Choroid plexus epithelial cell (primary cell): Measurements from ENCODE around the gene SMOC2.

Experiments used
- DNase-seq: peaks from one replicate; pipeline ENCODE4 v3.0.0-alpha.2; 2010; ENCODE audit warnings: low read depth
- H3K4me3 ChIP-seq: 2 replicates; pipeline ENCODE4 v1.5.1; 2011; ENCODE audit warnings: low read depth, mild to moderate bottlenecking, control low read depth, low read length, moderate library complexity
- TF ChIP-seq, protein P1 (sequence below): conservative IDR thresholded peaks from 2 replicates; pipeline ENCODE4 v1.5.1; 2011; ENCODE audit warnings: low read depth, mild to moderate bottlenecking, control low read depth, inconsistent platforms, low read length, moderate library complexity

The SMOC2 gene

DNA sequence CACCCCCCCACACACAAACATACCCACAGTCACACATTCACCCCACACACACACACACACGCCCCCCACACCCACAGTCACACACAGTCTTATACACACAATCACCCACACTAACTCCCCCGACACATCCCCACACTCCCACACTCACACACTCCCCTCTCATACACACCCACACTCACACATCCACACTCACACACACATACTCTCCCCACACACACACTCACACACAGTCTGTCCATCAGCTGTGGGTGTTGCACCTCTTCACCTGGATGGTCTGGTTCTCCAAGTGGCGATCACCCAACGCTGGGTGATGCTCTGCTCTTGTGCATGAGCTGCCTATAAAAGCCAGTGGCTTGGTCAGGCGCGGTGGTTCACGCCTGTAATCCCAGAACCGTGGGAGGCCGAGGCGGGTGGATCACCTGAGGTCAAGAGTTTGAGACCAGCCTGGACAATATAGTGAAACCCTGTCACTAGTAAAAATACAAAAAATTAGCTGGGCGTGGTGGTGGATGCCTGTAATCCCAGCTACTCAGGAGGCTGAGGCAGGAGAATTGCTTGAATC, 158.9 kb downstream of the SMOC2 start:
- H3K4me3 ChIP-seq: no peak overlapping the region
- TF ChIP-seq, protein P1, sequence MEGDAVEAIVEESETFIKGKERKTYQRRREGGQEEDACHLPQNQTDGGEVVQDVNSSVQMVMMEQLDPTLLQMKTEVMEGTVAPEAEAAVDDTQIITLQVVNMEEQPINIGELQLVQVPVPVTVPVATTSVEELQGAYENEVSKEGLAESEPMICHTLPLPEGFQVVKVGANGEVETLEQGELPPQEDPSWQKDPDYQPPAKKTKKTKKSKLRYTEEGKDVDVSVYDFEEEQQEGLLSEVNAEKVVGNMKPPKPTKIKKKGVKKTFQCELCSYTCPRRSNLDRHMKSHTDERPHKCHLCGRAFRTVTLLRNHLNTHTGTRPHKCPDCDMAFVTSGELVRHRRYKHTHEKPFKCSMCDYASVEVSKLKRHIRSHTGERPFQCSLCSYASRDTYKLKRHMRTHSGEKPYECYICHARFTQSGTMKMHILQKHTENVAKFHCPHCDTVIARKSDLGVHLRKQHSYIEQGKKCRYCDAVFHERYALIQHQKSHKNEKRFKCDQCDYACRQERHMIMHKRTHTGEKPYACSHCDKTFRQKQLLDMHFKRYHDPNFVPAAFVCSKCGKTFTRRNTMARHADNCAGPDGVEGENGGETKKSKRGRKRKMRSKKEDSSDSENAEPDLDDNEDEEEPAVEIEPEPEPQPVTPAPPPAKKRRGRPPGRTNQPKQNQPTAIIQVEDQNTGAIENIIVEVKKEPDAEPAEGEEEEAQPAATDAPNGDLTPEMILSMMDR: no peak
- no peak for DNase-seq

GRCh38 chr6:168600381-168600780, 159.4 kb downstream of the SMOC2 start:
- H3K4me3 ChIP-seq: no peak overlapping the region

DNA sequence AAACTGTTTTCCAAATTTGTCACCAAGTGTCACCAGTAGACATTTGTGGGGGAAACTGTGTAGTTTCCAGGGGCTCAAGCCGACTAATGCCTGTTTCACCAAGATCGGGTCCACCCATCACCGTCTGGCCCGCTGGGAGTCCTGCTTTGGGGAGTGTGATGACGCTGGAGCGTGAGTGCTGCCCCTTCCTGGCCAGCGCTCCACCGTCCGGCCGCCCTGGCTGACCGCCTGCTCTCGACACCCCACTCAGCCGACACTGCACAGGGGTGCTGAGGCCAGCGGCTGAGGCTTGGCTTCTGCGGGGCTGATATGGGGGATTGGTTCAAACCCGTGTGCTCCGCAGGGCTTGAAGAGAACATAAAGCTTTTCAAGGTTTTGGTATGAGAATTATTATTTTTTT, 160.1 kb downstream of the SMOC2 start:
- no peak overlapping the region for H3K4me3 ChIP-seq
- TF ChIP-seq, protein P1: no peak
- no peak for DNase-seq

More at GRCh38 chr6:168600381-168600780, 159.4 kb downstream of the SMOC2 start:
- no peak for DNase-seq
- TF ChIP-seq, protein P1: no peak

GRCh38 chr6:168601546-168601945, 160.6 kb downstream of the SMOC2 start:
- no peak for DNase-seq
- H3K4me3 ChIP-seq: no peak overlapping the region
- TF ChIP-seq, protein P1: no peak

GRCh38 chr6:168602576-168602975, 161.6 kb downstream of the SMOC2 start:
- no peak for DNase-seq
- H3K4me3 ChIP-seq: no peak overlapping the region
- TF ChIP-seq, protein P1: no peak

DNA sequence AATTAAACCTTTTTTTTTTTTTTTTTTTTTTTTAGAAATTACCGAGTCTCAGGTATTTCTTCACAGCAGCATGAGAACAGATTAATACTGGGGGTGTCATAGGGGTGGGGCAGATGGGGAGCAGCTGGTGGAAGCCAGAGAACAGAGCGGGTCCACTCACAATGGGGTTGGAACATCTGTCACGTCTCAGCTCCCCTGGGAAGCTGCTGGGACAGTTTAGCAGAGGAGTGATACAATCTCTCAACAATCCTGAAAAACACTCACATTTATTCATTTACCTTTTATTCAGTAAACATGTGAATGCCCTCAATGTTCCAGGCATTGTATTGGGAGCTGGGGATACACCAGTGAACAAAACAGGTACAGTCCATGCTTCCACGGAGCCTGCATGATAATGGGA, 162.2 kb downstream of the SMOC2 start:
- no peak for DNase-seq
- TF ChIP-seq, protein P1: no peak
- no peak overlapping the region for H3K4me3 ChIP-seq

DNA sequence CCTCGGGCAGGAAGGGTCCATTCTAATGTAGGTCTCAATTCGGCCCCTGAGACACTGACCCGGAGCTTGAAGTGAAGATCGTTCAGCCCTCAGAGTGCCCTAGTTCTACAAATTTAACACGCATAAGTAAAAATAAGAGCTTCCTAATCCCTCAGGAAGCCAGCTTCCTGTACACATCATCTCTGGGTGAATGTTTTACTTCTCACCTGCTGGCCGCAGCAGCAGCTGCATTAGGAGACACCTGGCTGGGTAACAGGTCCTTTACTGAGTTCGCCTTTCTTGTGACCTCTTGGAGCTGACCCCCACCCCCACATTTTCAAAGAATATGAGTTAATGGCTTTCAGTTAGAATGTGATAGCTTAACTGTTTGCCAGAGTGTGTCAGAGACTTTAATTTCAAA, 165.0 kb downstream of the SMOC2 start:
- TF ChIP-seq, protein P1: no peak

More for the DNA sequence above, 165.0 kb downstream of the SMOC2 start:
- H3K4me3 ChIP-seq: no peak overlapping the region
- no peak for DNase-seq
